ENCODE results near the gene SACM1L.
A peak's percentile ranks its signal among the peaks of the same experiment; 100 is the strongest.
"Not testable (repeated sequence)": the region's sequence is repeated elsewhere in the genome, so short reads cannot be mapped to it uniquely, and the experiment has no call there.

Gene SACM1L

DNA sequence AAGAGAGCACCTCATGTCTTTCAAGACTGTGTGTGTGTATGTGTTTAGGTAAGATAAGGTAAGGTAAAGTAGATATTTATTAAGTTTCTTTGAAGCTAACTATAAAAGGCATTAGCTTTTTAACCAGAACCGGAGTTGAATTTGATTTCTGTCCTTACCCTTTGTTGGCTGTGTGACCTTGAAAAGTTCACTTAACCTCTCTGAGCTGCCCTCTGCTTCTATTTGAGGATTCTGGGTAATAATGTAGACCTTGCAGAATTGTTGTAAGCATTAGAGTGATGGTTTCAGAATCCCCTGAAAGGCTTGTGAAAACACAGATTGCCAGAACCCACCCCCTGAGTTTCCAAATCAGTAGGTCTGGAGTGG lies 21.6 kb upstream of the SACM1L start:
- no peak for DNase-seq

- no peak for DNase-seq
Measured at GRCh38 chr3:45670436-45670835, 18.8 kb upstream of the SACM1L start.

- DNase-seq = no peak
Measured at GRCh38 chr3:45670991-45671390, 18.2 kb upstream of the SACM1L start.

DNA sequence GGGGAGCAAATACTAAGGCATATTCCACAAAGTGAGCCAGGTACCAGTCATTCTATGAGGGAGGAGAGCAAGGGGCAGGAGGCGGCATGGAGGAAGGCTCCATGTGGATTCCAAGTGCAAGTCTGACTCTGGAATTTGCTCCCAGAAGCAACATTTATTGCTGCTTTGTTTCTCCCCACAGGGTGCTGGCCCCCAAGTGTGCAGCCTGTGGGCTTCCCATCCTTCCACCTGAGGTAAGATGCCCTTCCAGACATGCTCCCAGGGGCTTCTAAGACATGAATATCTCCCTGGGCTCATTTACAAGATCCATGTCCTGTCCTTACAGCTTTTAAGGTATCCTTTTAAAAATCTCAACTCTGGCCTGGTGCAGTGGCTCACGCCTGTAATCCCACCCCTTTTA lies 15.9 kb upstream of the SACM1L start:
- DNase-seq = no peak

DNA sequence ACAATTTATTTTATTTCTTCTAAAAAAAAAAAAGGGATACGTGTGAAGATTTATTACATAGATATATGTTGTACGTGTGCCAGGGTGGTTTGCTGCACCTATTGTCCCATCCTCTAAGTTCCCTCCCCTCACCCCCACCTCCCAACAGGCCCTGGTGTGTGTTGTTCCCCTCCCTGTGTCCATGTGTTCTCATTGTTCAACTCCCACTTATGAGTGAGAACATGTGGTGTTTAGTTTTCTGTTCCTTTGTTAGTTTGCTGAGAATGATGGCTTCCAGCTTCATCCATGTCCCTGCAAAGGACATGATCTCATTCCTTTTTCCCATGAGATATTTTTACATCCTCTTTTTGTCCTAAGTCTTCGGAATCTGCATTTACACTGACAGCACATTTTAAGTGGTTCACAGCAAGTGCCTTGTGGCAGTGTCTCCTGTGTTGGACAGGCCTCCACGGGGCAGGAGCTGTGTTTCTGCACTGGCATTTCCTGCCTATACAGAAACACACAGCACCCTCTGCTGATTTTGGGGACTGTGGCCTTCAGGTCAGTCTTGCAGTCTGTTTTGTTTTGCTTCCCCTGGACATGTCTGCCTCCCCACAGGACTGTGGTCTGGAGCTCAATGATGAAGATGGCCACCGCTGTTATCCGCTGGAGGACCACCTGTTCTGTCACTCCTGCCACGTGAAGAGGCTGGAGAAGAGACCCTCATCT lies 12.7 kb upstream of the SACM1L start:
- no peak for DNase-seq

GRCh38 chr3:45677033-45677446 lies 12.2 kb upstream of the SACM1L start:
- DNase-seq = peak; percentile 47

DNA sequence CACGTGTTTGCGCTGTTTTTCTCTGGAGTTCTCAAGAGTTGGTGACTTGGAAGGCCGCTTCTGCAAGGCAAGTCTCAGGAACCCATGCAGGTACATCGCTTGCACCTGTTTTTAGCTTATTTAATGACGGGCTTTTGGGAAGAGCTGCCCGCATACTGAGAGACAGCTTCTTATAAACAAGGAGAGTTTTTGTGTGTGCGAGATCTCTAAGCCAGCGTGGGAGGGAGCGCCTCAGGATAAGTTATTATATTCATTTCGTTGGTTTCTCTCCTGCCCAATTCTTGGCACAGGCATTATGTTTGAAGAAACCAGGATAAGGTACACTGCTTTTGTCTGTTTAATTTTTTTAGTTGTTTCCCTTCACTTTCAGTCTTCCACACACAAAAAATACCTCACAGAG lies 11.4 kb upstream of the SACM1L start:
- DNase-seq = no peak

DNA sequence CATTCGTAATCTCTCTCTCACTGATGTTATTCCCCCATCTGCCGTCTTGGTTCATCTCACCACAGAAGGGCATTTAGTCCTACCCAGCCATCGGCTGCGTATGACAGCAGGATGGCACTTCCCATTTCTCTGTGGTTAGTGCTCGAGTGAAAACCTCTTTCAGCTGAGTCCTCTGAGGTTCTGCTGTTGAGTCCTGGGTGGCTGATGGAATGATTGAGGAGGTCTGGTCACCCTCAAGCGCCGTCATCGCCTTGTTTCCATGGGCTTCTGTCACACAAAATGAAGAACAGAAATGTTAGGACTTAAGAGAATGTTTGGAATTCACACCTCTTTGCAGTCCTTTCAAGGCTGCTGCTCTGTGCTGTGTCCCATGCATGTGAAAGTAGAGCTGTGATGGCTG lies 9.4 kb upstream of the SACM1L start:
- no peak for DNase-seq

DNA sequence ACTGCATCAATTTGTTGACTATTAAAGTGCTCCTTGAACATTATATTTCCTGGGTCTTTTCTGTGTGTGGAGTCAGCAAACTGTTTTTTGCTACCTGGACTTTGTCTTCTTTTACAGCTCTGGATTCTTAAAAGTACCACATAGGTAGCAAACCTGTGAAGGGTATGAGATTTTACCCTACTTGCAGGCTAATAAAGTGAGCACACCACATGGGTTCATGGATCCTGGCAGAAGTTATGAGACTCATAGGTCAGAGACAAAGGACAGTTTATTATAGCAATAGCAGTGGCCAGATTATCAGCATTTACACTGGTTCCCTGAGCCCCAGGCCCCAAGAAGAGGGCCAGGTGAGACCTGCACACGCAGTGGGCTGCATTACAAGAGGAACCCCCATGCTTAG lies 8.0 kb upstream of the SACM1L start:
- DNase-seq = no peak

DNA sequence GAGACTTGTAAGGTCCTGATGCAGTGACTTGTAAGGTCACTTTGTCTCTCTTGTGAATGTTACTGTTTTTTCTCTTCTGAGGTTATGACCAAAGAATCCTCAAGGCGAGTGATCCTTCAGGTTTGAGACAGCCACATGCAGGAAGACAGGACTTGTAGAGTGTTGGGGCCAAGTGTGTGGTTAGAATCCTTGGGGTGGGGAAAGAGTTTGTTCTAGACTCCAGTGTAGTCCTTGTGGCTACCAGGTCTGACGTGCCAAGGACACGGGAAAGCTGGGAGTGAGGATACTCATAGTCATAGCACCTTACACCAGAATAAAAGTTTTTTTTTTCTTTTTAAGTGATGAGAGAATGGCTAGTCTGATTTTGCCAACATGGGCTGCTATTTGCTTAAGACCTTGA lies 7.3 kb upstream of the SACM1L start:
- no peak for DNase-seq

DNA sequence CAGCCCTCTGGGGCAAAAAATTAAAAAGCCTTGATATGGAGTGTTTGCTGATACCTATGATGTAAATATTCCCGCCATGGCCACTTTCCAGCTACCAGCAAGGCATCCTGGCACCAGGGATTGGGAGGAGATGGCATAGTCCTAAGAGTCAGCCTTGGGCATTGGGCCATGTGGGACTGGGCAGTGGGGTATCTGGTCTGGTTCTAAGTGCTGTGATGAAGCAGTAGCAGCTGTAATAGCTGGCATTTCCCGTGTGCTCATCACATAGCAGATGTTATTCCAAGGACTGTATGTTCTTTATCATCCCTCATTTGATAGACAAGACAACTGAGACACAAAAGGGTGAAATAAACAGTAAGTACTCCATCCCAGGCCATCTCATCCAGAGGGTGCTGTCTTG lies 6.9 kb upstream of the SACM1L start:
- DNase-seq = no peak

- DNase-seq = no peak
Measured at GRCh38 chr3:45682786-45683185, 6.4 kb upstream of the SACM1L start.

DNA sequence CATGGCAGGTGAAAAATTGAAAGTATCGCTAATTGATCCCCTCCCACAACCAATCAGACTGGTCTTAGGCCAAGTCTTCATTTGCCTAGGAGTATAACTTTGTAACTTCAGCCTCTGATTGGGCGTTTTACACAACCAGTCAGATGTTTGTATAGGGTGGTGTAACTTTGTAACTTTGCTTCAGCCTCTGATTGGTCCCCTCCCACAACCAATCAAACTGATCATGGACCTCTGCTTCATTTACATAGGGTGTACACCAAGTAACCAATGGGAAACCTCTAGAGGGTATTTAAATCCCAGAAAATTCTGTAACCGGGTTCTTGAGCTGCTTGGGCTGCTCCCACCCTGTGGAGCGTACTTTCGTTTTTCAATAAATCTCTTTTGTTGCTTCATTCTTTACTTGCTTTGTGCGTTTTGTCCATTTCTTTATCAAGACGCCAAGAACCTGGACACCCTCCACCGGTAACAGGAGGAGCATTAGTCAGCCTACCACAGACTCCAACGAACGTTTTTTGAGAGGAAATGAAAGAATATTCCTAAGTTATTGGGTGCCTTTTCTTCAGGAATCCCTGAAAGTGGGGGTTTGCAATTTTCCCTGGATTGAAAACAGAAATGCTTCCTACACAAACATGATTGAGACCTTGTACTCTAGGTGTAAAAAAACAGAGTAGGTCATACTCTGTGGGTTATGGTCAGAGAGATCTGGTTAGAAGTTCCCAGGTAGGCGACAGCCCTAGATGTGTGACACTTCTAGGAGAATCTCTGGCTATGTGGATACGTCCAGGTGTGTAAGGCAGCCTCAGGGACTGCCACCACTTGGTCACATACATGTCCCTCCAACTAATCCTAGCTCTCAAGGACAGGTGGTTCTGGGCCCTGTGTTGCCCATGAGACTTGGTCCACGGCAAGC lies 5.5 kb upstream of the SACM1L start:
- DNase-seq = no peak

GRCh38 chr3:45684327-45684892 lies 4.8 kb upstream of the SACM1L start:
- DNase-seq = no peak

GRCh38 chr3:45685722-45686121 lies 3.5 kb upstream of the SACM1L start:
- DNase-seq = not testable (repeated sequence)

DNA sequence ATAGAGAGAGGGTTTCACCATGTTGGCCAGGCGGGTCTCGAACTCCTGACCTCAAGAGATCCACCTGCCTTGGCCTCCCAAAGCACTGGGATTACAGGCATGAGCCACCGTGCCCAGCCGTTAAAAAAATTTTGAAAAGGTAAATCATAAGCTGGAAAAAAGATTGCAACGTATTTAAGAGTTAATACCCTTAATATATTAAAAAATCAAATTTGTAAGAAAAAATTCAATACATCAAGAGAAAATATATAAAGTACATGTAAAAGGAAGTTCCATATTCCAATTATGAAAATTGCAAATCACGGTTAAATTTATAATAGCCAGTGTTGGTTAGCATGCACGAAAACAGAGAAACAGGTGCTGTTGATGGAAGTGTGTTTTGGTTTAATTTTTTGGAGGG lies 2.3 kb upstream of the SACM1L start:
- DNase-seq = no peak

GRCh38 chr3:45687828-45688193 lies 1.4 kb upstream of the SACM1L start:
- DNase-seq = no peak

DNA sequence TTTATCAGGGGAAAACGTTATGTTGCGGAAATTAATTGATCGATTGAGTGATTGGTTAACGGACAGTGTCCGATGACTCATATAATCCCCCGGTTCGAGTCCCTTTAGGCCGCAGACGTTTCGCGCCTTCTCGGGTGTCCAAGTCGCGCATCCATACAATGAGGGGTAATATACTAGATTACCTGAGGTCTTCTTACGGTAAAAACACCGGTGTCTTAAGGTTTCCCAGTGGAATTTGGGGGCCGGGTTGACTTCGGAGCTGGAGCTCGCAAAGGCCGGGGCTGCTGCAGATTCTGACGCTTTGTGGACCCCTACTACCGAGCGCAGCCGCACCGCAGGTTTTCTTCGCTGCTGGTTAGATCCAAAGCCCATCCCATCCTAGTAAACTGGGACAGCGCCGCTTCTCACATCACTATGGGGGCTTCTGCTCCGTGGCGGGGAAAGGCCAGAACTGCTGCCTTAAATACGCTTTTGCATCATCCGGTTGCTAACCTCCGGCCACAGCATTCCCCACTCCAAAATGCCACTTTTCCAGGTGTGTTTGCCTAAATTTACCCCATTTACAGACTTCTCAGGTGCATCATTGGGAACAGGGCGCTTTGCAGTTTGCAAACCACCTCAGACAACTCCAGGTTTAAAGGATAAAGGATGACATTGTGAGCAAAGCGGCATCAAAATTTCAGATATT lies 858 bp upstream of the SACM1L start:
- DNase-seq = peak; percentile 9

DNA sequence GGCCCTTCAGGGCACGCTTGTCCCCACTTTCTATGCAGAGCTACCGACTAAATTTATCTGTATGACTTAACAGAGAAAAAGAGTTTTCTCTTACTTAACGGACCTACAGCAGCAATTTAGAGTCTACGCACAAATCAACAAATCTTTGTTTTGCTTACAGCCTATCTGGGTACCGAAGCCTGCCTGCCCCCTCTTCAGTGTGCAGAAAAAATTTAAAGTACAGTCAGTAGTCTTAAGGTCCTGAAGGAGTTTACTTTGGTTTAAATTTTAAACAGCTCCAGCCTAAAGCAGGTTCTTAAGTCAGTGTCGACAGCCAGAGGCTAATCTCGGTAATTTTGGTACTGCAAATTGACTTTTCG lies 570 bp downstream of the SACM1L start:
- DNase-seq = no peak

DNA sequence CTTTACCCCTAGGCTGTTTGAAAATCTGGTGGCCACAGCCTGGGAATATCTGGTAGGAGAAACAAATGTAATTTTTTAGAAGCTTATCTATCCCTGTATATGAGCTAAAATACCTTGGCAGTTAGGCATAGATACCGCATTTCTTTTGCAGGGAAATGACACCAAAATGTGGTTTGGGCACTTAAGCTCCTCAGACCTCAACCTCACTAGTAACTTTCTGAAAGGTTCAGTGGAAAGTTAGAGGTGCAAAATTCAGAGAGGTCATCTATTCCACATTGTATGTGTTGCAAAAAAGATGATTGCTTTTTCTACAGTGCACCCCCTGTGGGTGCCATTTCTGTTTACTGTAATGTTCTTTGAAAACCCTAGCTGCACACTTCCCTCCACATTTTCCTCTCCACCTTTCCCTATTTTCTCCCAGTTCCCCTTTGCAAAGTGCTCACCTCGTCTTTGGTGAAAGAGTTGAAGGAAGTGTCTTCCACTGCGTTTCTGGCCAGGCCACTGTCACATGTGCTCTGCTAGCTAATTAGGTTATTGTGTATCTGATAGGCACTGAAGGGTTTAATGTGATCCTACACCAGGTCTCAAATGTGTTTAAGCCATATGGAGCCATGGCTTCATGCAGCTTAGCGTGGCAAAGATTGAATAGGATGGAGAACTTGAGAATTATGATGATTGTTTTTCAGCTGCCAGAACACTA lies 1.3 kb downstream of the SACM1L start:
- no peak for DNase-seq

DNA sequence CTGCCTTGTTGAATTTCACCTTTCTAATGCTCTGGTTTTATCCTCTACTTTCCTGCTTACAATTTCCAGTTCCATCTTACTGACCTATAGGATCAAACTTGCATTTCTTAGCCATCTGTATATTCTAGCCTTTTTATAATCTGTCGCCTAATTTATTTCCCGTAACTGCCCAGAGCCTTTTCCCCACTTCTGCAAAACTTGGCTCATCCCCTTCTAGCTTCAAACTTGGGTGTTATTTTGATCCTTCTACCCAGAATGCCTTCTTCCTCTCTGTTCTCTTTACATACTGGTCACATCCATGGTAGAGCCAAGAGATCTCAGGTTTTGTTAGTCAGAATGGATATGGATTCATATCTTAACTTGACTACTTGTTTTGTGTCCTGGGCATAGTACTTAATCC lies 2.6 kb downstream of the SACM1L start:
- no peak for DNase-seq

DNA sequence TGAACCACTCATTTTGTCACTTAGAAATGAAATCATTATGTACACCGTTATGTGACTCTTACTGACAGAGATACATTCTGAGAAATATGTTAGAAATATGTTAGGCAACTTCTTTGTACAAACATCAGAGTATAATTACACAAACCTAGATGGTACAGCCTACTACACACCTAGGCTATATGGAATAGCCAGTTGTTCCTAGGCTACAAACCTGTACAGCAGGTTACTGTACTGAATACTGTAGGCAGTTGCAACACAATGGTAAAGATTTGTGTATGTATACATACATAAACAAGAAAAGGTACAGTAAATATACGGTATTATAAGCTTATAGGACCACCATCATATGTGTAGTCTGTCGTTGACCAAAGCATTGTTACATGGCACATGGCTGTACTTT lies 3.7 kb downstream of the SACM1L start:
- DNase-seq = no peak

DNA sequence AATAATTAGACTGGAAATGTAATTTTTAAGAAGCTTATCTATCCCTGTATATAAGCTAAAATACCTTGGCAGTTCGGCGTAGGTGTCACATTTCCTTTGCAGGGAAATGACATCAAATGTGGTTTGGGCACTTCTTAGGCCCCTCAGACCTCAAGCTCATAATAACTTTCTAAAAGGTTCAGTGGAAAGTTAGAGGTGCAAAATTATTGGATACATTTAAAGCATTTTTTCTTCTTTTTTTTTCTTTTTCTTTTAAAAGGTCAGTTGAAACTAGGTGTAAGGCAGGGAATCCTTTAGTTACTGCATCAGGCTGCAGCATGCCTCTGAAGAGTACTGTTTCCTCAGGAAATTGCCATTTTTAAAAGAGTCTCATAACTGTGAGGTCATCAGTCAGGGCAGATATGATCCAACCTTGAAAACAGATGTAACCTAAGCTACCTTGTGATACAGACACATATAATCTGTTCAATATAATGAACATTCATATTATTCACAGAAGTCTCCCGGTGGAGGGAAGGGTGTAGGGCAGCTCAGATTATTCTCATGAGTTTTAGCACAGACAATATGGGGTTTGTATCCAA lies 4.8 kb downstream of the SACM1L start:
- DNase-seq = peak; percentile 13
